Mesendoderm (in vitro differentiated cells): ENCODE measurements around the gene UBQLN4.

Experiments used
- DNase-seq: peaks from one replicate; pipeline ENCODE4 v3.0.0; 2013
- H2AK5ac ChIP-seq: 2 replicates; pipeline ENCODE4 v1.6.1; 2013; ENCODE audit warnings: low read length, inconsistent platforms
- H2BK120ac ChIP-seq: 2 replicates; pipeline ENCODE4 v1.6.1; 2013; ENCODE audit warnings: low read depth, mild to moderate bottlenecking, low read length, moderate library complexity, mixed read lengths
- H2BK15ac ChIP-seq: replicated peaks from 2 replicates; pipeline ENCODE4 v1.6.1; 2013; ENCODE audit warnings: low read depth, mild to moderate bottlenecking, moderate library complexity
- H2BK5ac ChIP-seq: 2 replicates; pipeline ENCODE4 v1.6.1; 2013; ENCODE audit warnings: low read length, inconsistent platforms
- H3K18ac ChIP-seq: 2 replicates; pipeline ENCODE4 v1.6.1; 2013; ENCODE audit warnings: mild to moderate bottlenecking, low read length, mixed read lengths
- H3K23ac ChIP-seq: one replicate; pipeline ENCODE4 v1.6.1; 2013; ENCODE audit warnings: low read length
- H3K27ac ChIP-seq: 2 replicates; pipeline ENCODE4 v1.5.1; 2013; ENCODE audit warnings: low read depth, mild to moderate bottlenecking, inconsistent platforms, low read length, moderate library complexity
- H3K27me3 ChIP-seq: 2 replicates; pipeline ENCODE4 v1.6.1; 2013; ENCODE audit warnings: low read length, control low read depth, mild to moderate bottlenecking, inconsistent platforms; ENCODE audit not compliant: insufficient read depth, poor library complexity
- H3K36me3 ChIP-seq: 2 replicates; pipeline ENCODE4 v1.6.1; 2013; ENCODE audit warnings: low read length, inconsistent platforms; ENCODE audit not compliant: control insufficient read depth, insufficient read depth
- H3K4ac ChIP-seq: one replicate; pipeline ENCODE4 v1.6.1; 2013; ENCODE audit warnings: low read depth, mild to moderate bottlenecking, low read length, moderate library complexity
- H3K4me1 ChIP-seq: 2 replicates; pipeline ENCODE4 v1.6.1; 2013; ENCODE audit warnings: low read depth, low read length, inconsistent platforms; ENCODE audit not compliant: control insufficient read depth
- H3K4me2 ChIP-seq: 2 replicates; pipeline ENCODE4 v1.6.1; 2013; ENCODE audit warnings: low read length
- H3K4me3 ChIP-seq: 2 replicates; pipeline ENCODE4 v1.5.1; 2013; ENCODE audit warnings: mild to moderate bottlenecking, low read length
- H3K56ac ChIP-seq: one replicate; pipeline ENCODE4 v1.6.1; 2013; ENCODE audit warnings: low read length
- H3K79me1 ChIP-seq: 2 replicates; pipeline ENCODE4 v1.6.1; 2013; ENCODE audit warnings: low read length, inconsistent platforms
- H3K79me2 ChIP-seq: 2 replicates; pipeline ENCODE4 v1.6.1; 2013; ENCODE audit warnings: mild to moderate bottlenecking, low read length; ENCODE audit not compliant: control insufficient read depth, insufficient read depth
- H3K9ac ChIP-seq: 2 replicates; pipeline ENCODE4 v1.6.1; 2013; ENCODE audit warnings: low read length, inconsistent platforms
- H4K5ac ChIP-seq: one replicate; pipeline ENCODE4 v1.6.1; 2013; ENCODE audit warnings: low read length
- H4K8ac ChIP-seq: one replicate; pipeline ENCODE4 v1.6.1; 2013; ENCODE audit warnings: low read depth, mild to moderate bottlenecking, control low read depth, low read length, moderate library complexity
- WGBS: extraction: QIAGEN DNeasy Blood & Tissue Kit; methylation state at CpG from one replicate; pipeline ENCODE4 v1.1.7; 2013; ENCODE audit warnings: low lambda C conversion rate, missing lambda C conversion rate; ENCODE audit not compliant: insufficient coverage; ENCODE audit errors: extremely low coverage; 5-methylcytosine and 5-hydroxymethylcytosine counted together

UBQLN4 gene

DNA sequence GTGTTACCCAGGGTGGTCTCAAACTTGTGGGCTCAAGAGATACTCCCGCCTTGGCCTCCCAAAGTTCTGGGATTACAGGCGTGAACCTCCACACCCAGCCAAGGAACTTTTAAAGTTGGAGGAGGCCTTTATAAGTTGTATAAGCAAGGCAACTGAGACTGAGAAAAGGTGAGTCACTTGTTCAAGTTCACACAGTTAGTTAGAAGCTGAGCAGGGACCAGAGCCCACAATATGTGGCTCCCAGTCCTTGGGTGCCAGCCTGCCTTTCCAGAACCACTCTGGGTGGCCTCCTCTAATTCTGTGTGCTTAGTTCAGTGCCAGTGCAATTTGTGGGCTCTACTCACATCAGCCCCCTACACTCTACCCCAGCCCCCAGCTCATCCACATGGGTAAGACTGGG lies 11.0 kb upstream of the UBQLN4 start:
- no peak overlapping the region for H2BK5ac ChIP-seq
- no peak overlapping the region for H3K18ac ChIP-seq
- no peak overlapping the region for H4K8ac ChIP-seq
- H3K23ac ChIP-seq, result no peak overlapping the region
- no peak overlapping the region for H3K27ac ChIP-seq
- DNase-seq, result no peak
- peaks cover 2% of the 10 kb centered on the region for H3K79me1 ChIP-seq
- H3K4ac ChIP-seq, result no peak overlapping the region
- no peak overlapping the region for H2BK120ac ChIP-seq
- peaks cover 5% of the 10 kb centered on the region for H3K4me1 ChIP-seq
- H3K4me2 ChIP-seq, result no peak overlapping the region
- H4K5ac ChIP-seq, result no peak overlapping the region
- H2BK15ac ChIP-seq, result no peak overlapping the region
- no peak overlapping the region for H3K9ac ChIP-seq
- H3K36me3 ChIP-seq, result no peaks in the 10 kb centered on the region
- no peak overlapping the region for H2AK5ac ChIP-seq
- H3K4me3 ChIP-seq, result no peak overlapping the region
- whole genome bisulfite sequencing, result no CpG with 5 or more reads among the region's 2 CpGs
- peaks cover 3% of the 10 kb centered on the region for H3K79me2 ChIP-seq
- H3K27me3 ChIP-seq, result no peaks in the 10 kb centered on the region
- H3K56ac ChIP-seq, result no peak overlapping the region

GRCh38 chr1:156063997-156064285 lies 10.3 kb upstream of the UBQLN4 start:
- no peak overlapping the region for H3K27ac ChIP-seq
- H3K27me3 ChIP-seq, result no peaks in the 10 kb centered on the region
- no peak overlapping the region for H3K9ac ChIP-seq
- no peak overlapping the region for H3K4me3 ChIP-seq
- H3K79me1 ChIP-seq, result peaks cover 2% of the 10 kb centered on the region
- no CpG with 5 or more reads among the region's 2 CpGs for WGBS
- H2BK5ac ChIP-seq, result no peak overlapping the region
- H3K79me2 ChIP-seq, result peaks cover 3% of the 10 kb centered on the region
- H3K36me3 ChIP-seq, result no peaks in the 10 kb centered on the region
- peaks cover 5% of the 10 kb centered on the region for H3K4me1 ChIP-seq
- no peak overlapping the region for H4K8ac ChIP-seq
- H2AK5ac ChIP-seq, result no peak overlapping the region
- H3K4ac ChIP-seq, result no peak overlapping the region
- no peak overlapping the region for H3K23ac ChIP-seq
- no peak overlapping the region for H3K18ac ChIP-seq
- no peak overlapping the region for H4K5ac ChIP-seq
- DNase-seq, result no peak
- H3K4me2 ChIP-seq, result no peak overlapping the region
- H2BK15ac ChIP-seq, result no peak overlapping the region
- no peak overlapping the region for H2BK120ac ChIP-seq
- H3K56ac ChIP-seq, result no peak overlapping the region

- peak overlapping the region; percentile 56 for H3K23ac ChIP-seq
- peak overlapping the region; percentile 3 for H3K9ac ChIP-seq
- peaks cover 5% of the 10 kb centered on the region for H3K4me1 ChIP-seq
- H4K8ac ChIP-seq, result no peak overlapping the region
- DNase-seq, result no peak
- no peak overlapping the region for H3K4ac ChIP-seq
- H2AK5ac ChIP-seq, result peak overlapping the region; percentile 75
- H3K18ac ChIP-seq, result peak overlapping the region; percentile 64
- H3K27me3 ChIP-seq, result no peaks in the 10 kb centered on the region
- peak overlapping the region; percentile 73 for H3K56ac ChIP-seq
- peak overlapping the region; percentile 22 for H3K27ac ChIP-seq
- H2BK5ac ChIP-seq, result peak overlapping the region; percentile 43
- H3K4me2 ChIP-seq, result no peak overlapping the region
- no peak overlapping the region for H3K4me3 ChIP-seq
- H4K5ac ChIP-seq, result no peak overlapping the region
- peak overlapping the region; percentile 76 for H2BK15ac ChIP-seq
- H3K79me2 ChIP-seq, result peaks cover 3% of the 10 kb centered on the region
- WGBS, result no CpG with 5 or more reads among the region's 3 CpGs
- no peak overlapping the region for H2BK120ac ChIP-seq
- H3K79me1 ChIP-seq, result peaks cover under 1% of the 10 kb centered on the region
- no peaks in the 10 kb centered on the region for H3K36me3 ChIP-seq
Measured at GRCh38 chr1:156062189-156062588, 8.6 kb upstream of the UBQLN4 start.

- Histone ChIP-seq H4K5ac (no peak within 1 kb of the TSS), H3K79me1 (no peaks in the 10 kb centered on the region), H3K4me2 (peak within 1 kb of the TSS; percentile 65), H3K27me3 (no peaks in the 10 kb centered on the region), H3K23ac (peak within 1 kb of the TSS; percentile 94), H3K4me3 (peak within 1 kb of the TSS; percentile 2), H2BK15ac (peak within 1 kb of the TSS; percentile 76), H3K4ac (peak within 1 kb of the TSS; percentile 58), H2BK120ac (no peak within 1 kb of the TSS), H3K56ac (peak within 1 kb of the TSS; percentile 86), H3K27ac (peak within 1 kb of the TSS; percentile 76), H3K9ac (peak within 1 kb of the TSS; percentile 68), H2BK5ac (peak within 1 kb of the TSS; percentile 87), H4K8ac (no peak within 1 kb of the TSS), H3K4me1 (peaks cover 5% of the 10 kb centered on the region), H2AK5ac (no peak within 1 kb of the TSS), H3K79me2 (peaks cover 3% of the 10 kb centered on the region), H3K18ac (peak within 1 kb of the TSS; percentile 64), H3K36me3 (no peaks in the 10 kb centered on the region)
- no CpG with 5 or more reads among the region's 11 CpGs for WGBS
- DNase-seq, result peak; percentile 93
Measured at GRCh38 chr1:156060937-156061636, 7.5 kb upstream of the UBQLN4 start, which contains the start of gene RAB25. Gene RAB25, plus strand, starts transcription at chr1:156061160. Its CDS starts 241 bp downstream, at chr1:156061401.

- WGBS, result no CpG with 5 or more reads among the region's 1 CpG
- Histone ChIP-seq H3K4ac (no peak overlapping the region), H3K36me3 (no peaks in the 10 kb centered on the region), H3K4me2 (no peak overlapping the region), H2BK15ac (no peak overlapping the region), H3K79me1 (peaks cover 10% of the 10 kb centered on the region), H2BK5ac (no peak overlapping the region), H4K8ac (no peak overlapping the region), H2BK120ac (no peak overlapping the region), H3K27me3 (no peaks in the 10 kb centered on the region), H3K27ac (no peak overlapping the region), H3K4me1 (peaks cover 4% of the 10 kb centered on the region), H3K79me2 (peaks cover 16% of the 10 kb centered on the region), H3K56ac (no peak overlapping the region), H2AK5ac (no peak overlapping the region), H3K23ac (no peak overlapping the region), H3K18ac (no peak overlapping the region), H3K9ac (no peak overlapping the region), H3K4me3 (no peak overlapping the region), H4K5ac (no peak overlapping the region)
- no peak for DNase-seq
Measured at GRCh38 chr1:156056326-156056849, 2.8 kb upstream of the UBQLN4 start.
